GM13977 (cell line): ENCODE measurements around the gene NKD1.
A peak's percentile ranks its signal among the peaks of the same experiment; 100 is the strongest.

Experiments used
- DNase-seq: peaks from one replicate; pipeline ENCODE4 v3.0.0; 2012; ENCODE audit warnings: low spot score
- in situ Hi-C: fragments of 300-500 bp; cut with MboI; formaldehyde crosslinking; loops from one replicate; pipeline ENCODE4 v1.12.0; 2022; ENCODE audit warnings: low sequenced_read_pairs, low pct_unique_long_range_greater_than_20kb, mixed read lengths, inconsistent platforms; ENCODE audit not compliant: unreplicated experiment
- TF ChIP-seq, protein P1 (sequence below): IDR thresholded peaks from 2 replicates; pipeline ENCODE4 v1.5.1; 2012; ENCODE audit warnings: mild to moderate bottlenecking, control low read depth; ENCODE audit not compliant: insufficient read depth; ENCODE audit errors: extremely low read depth, missing control alignments

NKD1 gene

GRCh38 chr16:50540711-50541007, 7.5 kb upstream of the NKD1 start:
- TF ChIP-seq, protein P1, sequence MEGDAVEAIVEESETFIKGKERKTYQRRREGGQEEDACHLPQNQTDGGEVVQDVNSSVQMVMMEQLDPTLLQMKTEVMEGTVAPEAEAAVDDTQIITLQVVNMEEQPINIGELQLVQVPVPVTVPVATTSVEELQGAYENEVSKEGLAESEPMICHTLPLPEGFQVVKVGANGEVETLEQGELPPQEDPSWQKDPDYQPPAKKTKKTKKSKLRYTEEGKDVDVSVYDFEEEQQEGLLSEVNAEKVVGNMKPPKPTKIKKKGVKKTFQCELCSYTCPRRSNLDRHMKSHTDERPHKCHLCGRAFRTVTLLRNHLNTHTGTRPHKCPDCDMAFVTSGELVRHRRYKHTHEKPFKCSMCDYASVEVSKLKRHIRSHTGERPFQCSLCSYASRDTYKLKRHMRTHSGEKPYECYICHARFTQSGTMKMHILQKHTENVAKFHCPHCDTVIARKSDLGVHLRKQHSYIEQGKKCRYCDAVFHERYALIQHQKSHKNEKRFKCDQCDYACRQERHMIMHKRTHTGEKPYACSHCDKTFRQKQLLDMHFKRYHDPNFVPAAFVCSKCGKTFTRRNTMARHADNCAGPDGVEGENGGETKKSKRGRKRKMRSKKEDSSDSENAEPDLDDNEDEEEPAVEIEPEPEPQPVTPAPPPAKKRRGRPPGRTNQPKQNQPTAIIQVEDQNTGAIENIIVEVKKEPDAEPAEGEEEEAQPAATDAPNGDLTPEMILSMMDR, result no peak
- no peak for DNase-seq
- in situ Hi-C loops, result no loop called here

DNA sequence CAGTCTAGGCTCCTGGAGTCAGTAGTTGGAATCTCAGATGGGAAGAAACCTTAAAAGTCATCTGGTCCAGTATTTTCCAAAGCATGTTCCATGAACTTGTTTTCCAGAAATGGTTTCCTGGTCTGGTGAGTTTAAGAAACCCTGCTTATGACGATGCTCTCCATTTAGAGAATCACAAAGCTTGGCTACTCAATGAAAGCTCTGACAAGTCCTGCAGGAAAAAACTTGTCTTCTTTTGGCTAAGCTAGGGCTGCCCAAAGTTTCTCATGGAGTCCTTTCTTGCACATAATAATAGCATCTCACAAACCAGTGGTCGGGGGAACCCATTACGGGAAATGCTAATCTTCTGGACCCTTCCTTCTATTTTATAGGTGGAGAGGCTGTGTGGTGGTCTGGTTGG, 5.5 kb upstream of the NKD1 start:
- TF ChIP-seq, protein P1, result no peak
- in situ Hi-C loops, result no loop called here

DNA sequence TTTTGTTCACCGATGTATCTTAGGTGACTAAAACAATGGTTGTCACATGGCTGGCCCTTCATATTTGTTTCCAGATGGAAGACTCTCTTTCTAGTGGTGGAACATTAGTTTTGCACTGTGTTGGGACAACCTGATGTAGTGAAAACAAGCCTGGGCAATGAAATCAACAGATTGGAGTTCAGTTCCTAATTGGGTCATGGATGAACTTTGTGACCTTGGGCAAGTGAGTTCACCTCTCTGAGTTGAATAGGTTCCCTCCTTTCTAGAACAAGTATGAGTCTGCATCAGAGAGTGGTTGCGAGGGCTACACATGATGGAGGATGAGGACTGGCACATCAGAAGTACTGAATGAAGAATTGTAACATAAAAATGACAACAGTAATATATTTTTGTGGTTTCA, 2.1 kb upstream of the NKD1 start:
- TF ChIP-seq, protein P1, result no peak
- in situ Hi-C loops, result no loop called here

More for the DNA sequence above, 5.5 kb upstream of the NKD1 start:
- no peak for DNase-seq

DNA sequence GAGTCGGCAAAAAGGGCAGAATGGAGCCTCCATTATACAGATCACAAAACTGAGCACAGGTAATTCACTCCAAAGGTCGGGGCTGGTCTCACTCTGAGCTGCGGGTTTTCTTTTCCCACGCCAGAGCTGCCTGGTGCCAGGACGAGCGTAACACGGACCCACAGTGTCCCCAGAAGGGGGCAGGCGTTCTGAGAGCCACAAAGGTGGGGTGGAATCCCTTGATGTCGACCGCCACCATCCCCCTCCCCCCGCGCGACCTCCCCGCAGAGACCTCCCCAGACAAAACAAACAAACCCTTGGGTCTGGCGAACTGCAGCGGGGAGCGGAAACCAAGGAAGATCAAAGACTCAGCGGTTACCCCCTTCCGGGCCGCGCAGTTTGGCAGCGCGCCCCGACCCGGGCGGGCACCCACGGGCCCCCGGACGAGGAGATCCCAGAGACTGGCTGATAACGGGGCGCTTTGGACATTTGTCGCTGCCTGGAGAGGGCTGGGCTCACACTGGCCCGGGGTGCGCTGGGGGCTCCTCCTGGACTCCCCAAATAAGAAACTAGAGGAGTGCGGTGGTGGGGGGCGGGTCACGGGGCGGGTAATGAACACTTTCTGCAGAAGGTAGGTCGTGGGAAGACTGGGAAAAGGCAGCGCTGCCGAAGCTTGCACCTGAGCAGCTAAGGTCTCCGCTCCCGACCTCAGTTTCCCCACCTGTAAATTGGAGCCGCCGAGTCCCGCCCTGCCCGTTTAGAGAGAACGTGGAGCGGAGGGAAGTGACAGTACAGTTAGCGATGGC, 664 bp upstream of the NKD1 start:
- TF ChIP-seq, protein P1, result peak; percentile 57
- DNase-seq, result peak; percentile 74
- in situ Hi-C loops, result no loop called here

More for the DNA sequence above, 2.1 kb upstream of the NKD1 start:
- DNase-seq, result no peak

GRCh38 chr16:50548909-50549560, 839 bp downstream of the NKD1 start:
- in situ Hi-C loops, result no loop called here
- no peak for DNase-seq
- TF ChIP-seq, protein P1, result no peak

DNA sequence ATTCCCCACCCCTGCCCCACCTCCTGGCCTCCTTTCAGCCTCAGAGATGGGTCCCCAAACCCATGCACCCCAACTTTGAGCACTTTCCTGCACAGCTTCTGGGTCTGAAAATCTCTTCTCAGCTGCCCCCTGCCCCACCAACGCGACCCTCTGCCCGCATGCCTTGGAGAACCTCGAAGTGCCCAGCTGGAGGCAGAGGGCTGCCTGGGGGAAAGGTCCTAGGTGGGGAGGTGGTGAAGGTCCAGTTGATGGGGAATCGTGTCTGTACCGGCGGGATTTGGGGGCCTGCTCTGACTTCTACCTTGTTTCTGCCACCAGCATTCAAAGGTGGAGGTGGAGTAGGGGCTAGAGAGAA, 1.3 kb downstream of the NKD1 start:
- in situ Hi-C loops, result no loop called here
- TF ChIP-seq, protein P1, result no peak
- no peak for DNase-seq
